SK-N-SH treated with all-trans-retinoic acid at 6 μM for 48 hours (cell line): Measurements from ENCODE around the gene MS4A7.

ENCODE experiments used
- ATAC-seq: fragments of 200-7000 bp; cut with Tn5 transposase; 3 replicates; pipeline ENCODE4 v1.9.1; 2020; ENCODE audit warnings: mild to moderate bottlenecking, moderate library complexity
- ARNTL ChIP-seq: fragments of 450-650 bp; formaldehyde crosslinking; IDR thresholded peaks from 2 replicates; pipeline ENCODE4 v1.5.0; 2020; ENCODE audit warnings: low read depth, mild to moderate bottlenecking, moderate library complexity, borderline replicate concordance
- BACH2 ChIP-seq: fragments of 250-450 bp; sonication (Bioruptor Pico); IDR thresholded peaks from 2 replicates; pipeline ENCODE4 v1.9.0; 2021; ENCODE audit warnings: mild to moderate bottlenecking, borderline replicate concordance
- CSDC2 ChIP-seq: fragments of 250-450 bp; sonication (Bioruptor Pico); IDR thresholded peaks from 2 replicates; pipeline ENCODE4 v1.5.0; 2020; ENCODE audit warnings: mild to moderate bottlenecking, moderate library complexity
- ESRRG ChIP-seq: fragments of 250-450 bp; sonication (Bioruptor Pico); IDR thresholded peaks from 2 replicates; pipeline ENCODE4 v1.6.1; 2021; ENCODE audit warnings: mild to moderate bottlenecking
- GLIS3 ChIP-seq: fragments of 250-450 bp; sonication (Bioruptor Pico); IDR thresholded peaks from 2 replicates; pipeline ENCODE4 v1.5.0; 2020; ENCODE audit warnings: mild to moderate bottlenecking, moderate library complexity
- ISL1 ChIP-seq: fragments of 250-450 bp; sonication (Bioruptor Pico); IDR thresholded peaks from 2 replicates; pipeline ENCODE4 v2.1.2; 2022; ENCODE audit warnings: mild to moderate bottlenecking, moderate library complexity
- OSR1 ChIP-seq: fragments of 250-450 bp; sonication (Bioruptor Pico); IDR thresholded peaks from 2 replicates; pipeline ENCODE4 v1.8.0; 2022; ENCODE audit warnings: moderate library complexity, mild to moderate bottlenecking, inconsistent platforms
- PATZ1 ChIP-seq: fragments of 250-450 bp; sonication (Bioruptor Pico); IDR thresholded peaks from 2 replicates; pipeline ENCODE4 v1.8.0; 2020; ENCODE audit warnings: mild to moderate bottlenecking, moderate library complexity, borderline replicate concordance
- POU6F1 ChIP-seq: fragments of 250-450 bp; sonication (Bioruptor Pico); IDR thresholded peaks from 2 replicates; pipeline ENCODE4 v1.8.0; 2021; ENCODE audit warnings: low read depth, mild to moderate bottlenecking, moderate library complexity, borderline replicate concordance
- PPARA ChIP-seq: fragments of 250-450 bp; sonication (Bioruptor Pico); IDR thresholded peaks from 2 replicates; pipeline ENCODE4 v1.5.0; 2020; ENCODE audit warnings: mild to moderate bottlenecking, borderline replicate concordance
- RARB ChIP-seq: fragments of 250-450 bp; sonication (Bioruptor Pico); IDR thresholded peaks from 2 replicates; pipeline ENCODE4 v1.8.0; 2021; ENCODE audit warnings: mild to moderate bottlenecking, moderate library complexity
- SNAI2 ChIP-seq: fragments of 250-450 bp; sonication (Bioruptor Pico); IDR thresholded peaks from 2 replicates; pipeline ENCODE4 v1.5.0; 2020; ENCODE audit warnings: mild to moderate bottlenecking, moderate library complexity
- TOX ChIP-seq: fragments of 250-450 bp; sonication (Bioruptor Pico); IDR thresholded peaks from 2 replicates; pipeline ENCODE4 v1.8.0; 2021; ENCODE audit warnings: mild to moderate bottlenecking, moderate library complexity, borderline replicate concordance
- ZC3H10 ChIP-seq: fragments of 250-450 bp; sonication (Bioruptor Pico); IDR thresholded peaks from 2 replicates; pipeline ENCODE4 v1.5.1; 2021; ENCODE audit warnings: mild to moderate bottlenecking, moderate library complexity
- ZFP3 ChIP-seq: fragments of 250-450 bp; sonication (Bioruptor Pico); IDR thresholded peaks from 2 replicates; pipeline ENCODE4 v1.5.0; 2020; ENCODE audit warnings: mild to moderate bottlenecking, moderate library complexity
- ZFP30 ChIP-seq: fragments of 450-650 bp; formaldehyde crosslinking; IDR thresholded peaks from 2 replicates; pipeline ENCODE4 v1.5.0; 2022; ENCODE audit warnings: mild to moderate bottlenecking, moderate library complexity
- ZNF70 ChIP-seq: fragments of 450-650 bp; formaldehyde crosslinking; IDR thresholded peaks from 2 replicates; pipeline ENCODE4 v1.5.0; 2020; ENCODE audit warnings: mild to moderate bottlenecking, moderate library complexity
- ZNF8 ChIP-seq: fragments of 450-650 bp; formaldehyde crosslinking; IDR thresholded peaks from 2 replicates; pipeline ENCODE4 v1.5.0; 2020; ENCODE audit warnings: mild to moderate bottlenecking, moderate library complexity
- TF ChIP-seq, protein P1 (sequence below): fragments of 250-450 bp; sonication (Bioruptor Pico); IDR thresholded peaks from 2 replicates; pipeline ENCODE4 v1.5.0; 2020; ENCODE audit warnings: mild to moderate bottlenecking, moderate library complexity
- TF ChIP-seq, protein P2 (sequence below): fragments of 250-450 bp; sonication (Bioruptor Pico); IDR thresholded peaks from 2 replicates; pipeline ENCODE4 v1.5.1; 2021; ENCODE audit warnings: mild to moderate bottlenecking, moderate library complexity

MS4A7 gene

DNA sequence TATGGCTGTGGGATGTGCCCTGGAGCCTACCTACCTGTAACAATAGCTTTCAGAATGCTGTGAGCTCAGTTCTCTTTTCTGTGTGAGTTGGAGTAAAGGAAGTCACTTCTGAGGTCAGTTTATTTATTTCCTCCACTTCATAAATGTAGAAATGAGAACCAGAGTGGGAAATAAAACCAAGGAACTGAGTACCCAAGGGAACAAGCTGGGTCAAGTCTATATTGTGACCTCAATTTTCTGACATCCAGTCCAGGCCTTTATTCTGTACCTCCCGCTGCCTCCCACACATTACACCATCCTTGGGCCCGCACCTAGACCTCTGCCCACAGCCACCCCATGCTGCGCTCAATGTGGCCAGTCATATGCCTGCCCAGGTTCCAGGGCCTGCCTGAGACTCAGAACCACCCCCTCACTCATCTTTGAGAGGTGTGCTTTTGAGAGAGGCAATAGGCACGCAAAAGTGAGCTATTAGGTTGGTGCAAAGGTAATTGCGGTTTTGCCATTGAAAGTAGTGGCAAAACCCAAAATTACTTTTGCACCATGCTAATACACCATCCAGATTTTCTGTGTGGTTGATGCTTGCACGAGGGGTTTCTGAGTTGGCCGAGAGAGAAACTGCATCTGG, 41.5 kb upstream of the MS4A7 start:
- ATAC-seq = no peak
- no peak for TF ChIP-seq GLIS3
- no peak for TF ChIP-seq RARB (CRISPR knock-in tag)
- TF ChIP-seq ISL1 (CRISPR knock-in tag) = no peak
- TF ChIP-seq, protein P1, sequence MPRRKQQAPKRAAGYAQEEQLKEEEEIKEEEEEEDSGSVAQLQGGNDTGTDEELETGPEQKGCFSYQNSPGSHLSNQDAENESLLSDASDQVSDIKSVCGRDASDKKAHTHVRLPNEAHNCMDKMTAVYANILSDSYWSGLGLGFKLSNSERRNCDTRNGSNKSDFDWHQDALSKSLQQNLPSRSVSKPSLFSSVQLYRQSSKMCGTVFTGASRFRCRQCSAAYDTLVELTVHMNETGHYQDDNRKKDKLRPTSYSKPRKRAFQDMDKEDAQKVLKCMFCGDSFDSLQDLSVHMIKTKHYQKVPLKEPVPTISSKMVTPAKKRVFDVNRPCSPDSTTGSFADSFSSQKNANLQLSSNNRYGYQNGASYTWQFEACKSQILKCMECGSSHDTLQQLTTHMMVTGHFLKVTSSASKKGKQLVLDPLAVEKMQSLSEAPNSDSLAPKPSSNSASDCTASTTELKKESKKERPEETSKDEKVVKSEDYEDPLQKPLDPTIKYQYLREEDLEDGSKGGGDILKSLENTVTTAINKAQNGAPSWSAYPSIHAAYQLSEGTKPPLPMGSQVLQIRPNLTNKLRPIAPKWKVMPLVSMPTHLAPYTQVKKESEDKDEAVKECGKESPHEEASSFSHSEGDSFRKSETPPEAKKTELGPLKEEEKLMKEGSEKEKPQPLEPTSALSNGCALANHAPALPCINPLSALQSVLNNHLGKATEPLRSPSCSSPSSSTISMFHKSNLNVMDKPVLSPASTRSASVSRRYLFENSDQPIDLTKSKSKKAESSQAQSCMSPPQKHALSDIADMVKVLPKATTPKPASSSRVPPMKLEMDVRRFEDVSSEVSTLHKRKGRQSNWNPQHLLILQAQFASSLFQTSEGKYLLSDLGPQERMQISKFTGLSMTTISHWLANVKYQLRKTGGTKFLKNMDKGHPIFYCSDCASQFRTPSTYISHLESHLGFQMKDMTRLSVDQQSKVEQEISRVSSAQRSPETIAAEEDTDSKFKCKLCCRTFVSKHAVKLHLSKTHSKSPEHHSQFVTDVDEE (CRISPR knock-in tag) = no peak
- no peak for TF ChIP-seq ZNF70 (CRISPR knock-in tag)
- no peak for TF ChIP-seq BACH2 (CRISPR knock-in tag)

DNA sequence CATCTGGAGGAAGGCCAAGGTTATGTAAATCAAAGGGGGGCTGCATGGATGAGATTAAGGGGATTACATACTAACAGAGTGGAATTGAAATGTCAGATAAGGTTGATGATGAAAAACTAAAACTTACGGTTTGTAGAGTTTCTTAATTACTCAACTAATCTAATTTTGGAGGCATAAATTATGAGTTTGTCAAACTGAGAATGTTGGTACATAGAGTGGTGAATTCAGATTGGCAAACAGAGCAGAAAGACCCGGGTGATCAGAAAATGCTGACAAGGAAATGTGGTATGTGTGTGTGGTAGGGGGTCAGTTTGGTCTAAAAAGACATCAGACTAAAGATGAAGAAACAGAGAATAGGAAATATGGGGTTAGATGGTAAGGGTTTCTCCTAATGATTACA, 40.3 kb upstream of the MS4A7 start:
- no peak for ATAC-seq
- TF ChIP-seq OSR1 = no peak

- TF ChIP-seq CSDC2 (CRISPR knock-in tag) = no peak
- TF ChIP-seq ZC3H10 (CRISPR knock-in tag) = no peak
- TF ChIP-seq, protein P2, sequence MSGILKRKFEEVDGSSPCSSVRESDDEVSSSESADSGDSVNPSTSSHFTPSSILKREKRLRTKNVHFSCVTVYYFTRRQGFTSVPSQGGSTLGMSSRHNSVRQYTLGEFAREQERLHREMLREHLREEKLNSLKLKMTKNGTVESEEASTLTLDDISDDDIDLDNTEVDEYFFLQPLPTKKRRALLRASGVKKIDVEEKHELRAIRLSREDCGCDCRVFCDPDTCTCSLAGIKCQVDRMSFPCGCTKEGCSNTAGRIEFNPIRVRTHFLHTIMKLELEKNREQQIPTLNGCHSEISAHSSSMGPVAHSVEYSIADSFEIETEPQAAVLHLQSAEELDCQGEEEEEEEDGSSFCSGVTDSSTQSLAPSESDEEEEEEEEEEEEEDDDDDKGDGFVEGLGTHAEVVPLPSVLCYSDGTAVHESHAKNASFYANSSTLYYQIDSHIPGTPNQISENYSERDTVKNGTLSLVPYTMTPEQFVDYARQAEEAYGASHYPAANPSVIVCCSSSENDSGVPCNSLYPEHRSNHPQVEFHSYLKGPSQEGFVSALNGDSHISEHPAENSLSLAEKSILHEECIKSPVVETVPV (CRISPR knock-in tag) = no peak
- no peak for ATAC-seq
Observed at GRCh38 chr11:60339356-60339755, 39.0 kb upstream of the MS4A7 start.

DNA sequence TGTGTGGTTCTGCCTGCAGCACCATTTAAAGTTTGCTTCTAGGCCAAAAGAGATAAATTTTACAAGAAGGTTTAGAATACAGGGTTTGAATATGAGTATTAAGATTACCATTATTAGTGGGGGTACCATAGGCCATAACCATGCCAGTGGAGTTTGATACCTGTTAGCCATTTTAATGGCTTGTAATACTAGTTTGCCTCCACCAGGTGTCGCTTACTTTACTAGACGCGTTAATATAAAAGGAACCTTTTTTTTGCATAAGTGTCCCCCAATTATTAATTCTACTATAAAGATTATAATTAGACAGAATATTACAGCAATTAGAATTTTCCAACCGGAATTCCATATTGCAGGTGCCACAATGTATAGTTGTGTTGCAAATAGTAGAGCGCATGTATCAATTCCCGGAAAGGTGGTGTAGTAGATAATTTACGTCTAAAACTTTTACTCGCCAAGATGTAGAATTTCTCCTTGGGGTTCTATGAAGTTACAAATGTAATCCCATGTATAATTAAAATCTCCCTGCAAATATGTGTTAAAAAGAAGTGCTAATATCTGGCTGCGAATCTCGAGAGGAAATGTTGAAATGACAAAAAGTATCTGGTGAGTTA, 35.1 kb upstream of the MS4A7 start:
- ATAC-seq = peak; percentile 35; the same call in 1 of the 3 replicates
- no peak for TF ChIP-seq ESRRG (CRISPR knock-in tag)
- TF ChIP-seq TOX = no peak
- TF ChIP-seq CSDC2 (CRISPR knock-in tag) = no peak
- TF ChIP-seq, protein P1 (CRISPR knock-in tag) = no peak
- TF ChIP-seq ARNTL (CRISPR knock-in tag) = no peak
- no peak for TF ChIP-seq ZNF70 (CRISPR knock-in tag)
- no peak for TF ChIP-seq SNAI2 (CRISPR knock-in tag)
- no peak for TF ChIP-seq ZFP3 (CRISPR knock-in tag)
- no peak for TF ChIP-seq PATZ1 (CRISPR knock-in tag)
- TF ChIP-seq ISL1 (CRISPR knock-in tag) = no peak
- TF ChIP-seq BACH2 (CRISPR knock-in tag) = no peak
- no peak for TF ChIP-seq RARB (CRISPR knock-in tag)
- TF ChIP-seq ZFP30 (CRISPR knock-in tag) = no peak

DNA sequence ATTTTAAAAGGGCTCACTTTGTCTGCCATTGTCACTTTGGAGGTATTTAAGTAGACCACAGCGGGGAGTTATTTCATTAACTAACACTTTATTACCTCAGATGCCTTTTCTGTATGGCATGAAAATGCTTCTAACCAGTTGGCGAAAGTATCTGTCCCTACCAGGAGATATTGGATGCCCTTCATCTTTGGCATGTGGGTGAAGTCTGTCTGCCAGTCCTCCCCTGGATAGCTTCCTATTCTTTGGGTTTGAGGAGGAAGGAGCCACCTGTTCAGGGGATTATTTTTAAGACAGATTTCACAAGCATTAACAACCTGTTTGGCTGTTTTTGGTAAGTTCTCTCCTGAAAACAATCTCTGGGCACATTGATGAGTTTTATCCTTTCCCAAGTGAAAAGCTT, 34.2 kb upstream of the MS4A7 start:
- no peak for ATAC-seq
- no peak for TF ChIP-seq ZFP3 (CRISPR knock-in tag)
- TF ChIP-seq CSDC2 (CRISPR knock-in tag) = no peak
- TF ChIP-seq ESRRG (CRISPR knock-in tag) = no peak
- TF ChIP-seq PPARA = no peak
- no peak for TF ChIP-seq ZNF8 (CRISPR knock-in tag)
- no peak for TF ChIP-seq ZFP30 (CRISPR knock-in tag)
- no peak for TF ChIP-seq TOX
- TF ChIP-seq POU6F1 (CRISPR knock-in tag) = no peak
- no peak for TF ChIP-seq ZNF70 (CRISPR knock-in tag)
- TF ChIP-seq, protein P1 (CRISPR knock-in tag) = no peak
